MM.1S (cell line): ENCODE results near the gene NOL4L.
"Not testable (repeated sequence)": the region's sequence is repeated elsewhere in the genome, so short reads cannot be mapped to it uniquely, and the experiment has no call there.

Source experiments
- DNase-seq: peaks from one replicate; pipeline ENCODE4 v3.0.0-alpha.2; 2015
- H2AFZ ChIP-seq: fragments of 300-600 bp; sonication (generic); 2 replicates; pipeline ENCODE4 v1.6.0; 2016; ENCODE audit warnings: antibody characterized with exemption, low read length
- H3F3A ChIP-seq: fragments of 300-600 bp; sonication (generic); 2 replicates; pipeline ENCODE4 v1.6.1; 2016; ENCODE audit warnings: mild to moderate bottlenecking, antibody characterized with exemption, low read length, moderate library complexity, mixed read lengths; ENCODE audit not compliant: insufficient read depth
- H3K27ac ChIP-seq: fragments of 300-600 bp; sonication (generic); 2 replicates; pipeline ENCODE4 v1.5.1; 2016; ENCODE audit warnings: mild to moderate bottlenecking, low read length
- H3K27me3 ChIP-seq: fragments of 300-600 bp; sonication (generic); replicated peaks from 2 replicates; pipeline ENCODE4 v1.6.0; 2016; ENCODE audit warnings: low read length; ENCODE audit not compliant: insufficient read depth
- H3K36me3 ChIP-seq: fragments of 300-600 bp; sonication (generic); replicated peaks from 2 replicates; pipeline ENCODE4 v1.6.1; 2016; ENCODE audit warnings: mild to moderate bottlenecking, low read length, mixed read lengths; ENCODE audit not compliant: insufficient read depth
- H3K4me1 ChIP-seq: fragments of 300-600 bp; sonication (generic); 2 replicates; pipeline ENCODE4 v1.6.1; 2016; ENCODE audit warnings: low read length, mixed read lengths
- H3K4me2 ChIP-seq: fragments of 300-600 bp; sonication (generic); 2 replicates; pipeline ENCODE4 v1.6.0; 2016; ENCODE audit warnings: low read depth, low read length
- H3K4me3 ChIP-seq: fragments of 300-600 bp; sonication (generic); 2 replicates; pipeline ENCODE4 v1.5.1; 2016; ENCODE audit warnings: low read length, mixed read lengths
- H3K79me2 ChIP-seq: fragments of 300-600 bp; sonication (generic); 2 replicates; pipeline ENCODE4 v1.6.1; 2016; ENCODE audit warnings: mixed run types, low read length, mixed read lengths
- H3K9ac ChIP-seq: fragments of 300-600 bp; sonication (generic); 2 replicates; pipeline ENCODE4 v1.6.1; 2016; ENCODE audit warnings: low read length, mixed read lengths
- H3K9me2 ChIP-seq: fragments of 300-600 bp; sonication (generic); replicated peaks from 2 replicates; pipeline ENCODE4 v1.6.1; 2016; ENCODE audit warnings: mild to moderate bottlenecking, low read length, mixed read lengths; ENCODE audit not compliant: insufficient read depth
- H3K9me3 ChIP-seq: fragments of 300-600 bp; sonication (generic); replicated peaks from 2 replicates; pipeline ENCODE4 v1.6.1; 2016; ENCODE audit warnings: mild to moderate bottlenecking, low read length, mixed read lengths; ENCODE audit not compliant: insufficient read depth
- H4K20me1 ChIP-seq: fragments of 300-600 bp; sonication (generic); 2 replicates; pipeline ENCODE4 v1.6.1; 2016; ENCODE audit warnings: mild to moderate bottlenecking, low read length, moderate library complexity, mixed read lengths; ENCODE audit not compliant: insufficient read depth
- EZH2 ChIP-seq: fragments of 300-600 bp; sonication (generic); optimal IDR thresholded peaks from 2 replicates; pipeline ENCODE3; 2017; ENCODE audit warnings: low read depth, mild to moderate bottlenecking, antibody characterized with exemption, low read length, mixed read lengths
- EZH2phosphoT487 ChIP-seq: fragments of 300-600 bp; sonication (generic); IDR thresholded peaks from 2 replicates; pipeline ENCODE4 v1.6.1; 2018; ENCODE audit warnings: antibody characterized with exemption, low read length
- TF ChIP-seq, protein P1 (sequence below): fragments of 300-600 bp; sonication (generic); IDR thresholded peaks from 2 replicates; pipeline ENCODE4 v1.5.1; 2016; ENCODE audit warnings: antibody characterized with exemption, low read length, mixed read lengths

The NOL4L gene

DNA sequence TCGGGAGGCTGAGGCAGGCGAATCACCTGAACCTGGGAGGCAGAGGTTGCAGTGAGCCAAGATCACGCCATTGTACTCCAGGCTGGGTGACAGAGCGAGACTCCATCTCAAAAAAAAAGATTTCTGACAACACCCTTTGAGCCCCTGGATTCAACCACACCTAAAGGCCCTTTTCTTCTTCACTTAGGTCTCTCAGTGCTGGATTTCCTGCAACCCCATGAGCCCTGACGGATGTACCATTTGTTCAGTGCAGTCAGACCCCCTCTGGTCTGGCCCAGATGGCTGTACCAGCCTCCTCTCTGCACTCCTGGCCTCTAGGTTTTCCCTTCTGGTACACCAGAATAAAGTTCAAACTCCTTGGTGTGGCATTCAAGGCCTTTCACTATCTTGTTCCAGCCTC, 9.1 kb upstream of the NOL4L start:
- Histone ChIP-seq H3K27me3 (peaks cover 15% of the 10 kb centered on the region), H3K4me3 (no peak overlapping the region), H4K20me1 (no peaks in the 10 kb centered on the region), H3K9me2 (no peaks in the 10 kb centered on the region), H3K27ac (no peak overlapping the region), H2AFZ (no peak overlapping the region), H3K79me2 (no peaks in the 10 kb centered on the region), H3K4me2 (no peak overlapping the region), H3K9ac (no peak overlapping the region), H3F3A (no peaks in the 10 kb centered on the region), H3K4me1 (no peaks in the 10 kb centered on the region), H3K9me3 (no peaks in the 10 kb centered on the region), H3K36me3 (no peaks in the 10 kb centered on the region)
- no peak for DNase-seq
- TF ChIP-seq, protein P1, sequence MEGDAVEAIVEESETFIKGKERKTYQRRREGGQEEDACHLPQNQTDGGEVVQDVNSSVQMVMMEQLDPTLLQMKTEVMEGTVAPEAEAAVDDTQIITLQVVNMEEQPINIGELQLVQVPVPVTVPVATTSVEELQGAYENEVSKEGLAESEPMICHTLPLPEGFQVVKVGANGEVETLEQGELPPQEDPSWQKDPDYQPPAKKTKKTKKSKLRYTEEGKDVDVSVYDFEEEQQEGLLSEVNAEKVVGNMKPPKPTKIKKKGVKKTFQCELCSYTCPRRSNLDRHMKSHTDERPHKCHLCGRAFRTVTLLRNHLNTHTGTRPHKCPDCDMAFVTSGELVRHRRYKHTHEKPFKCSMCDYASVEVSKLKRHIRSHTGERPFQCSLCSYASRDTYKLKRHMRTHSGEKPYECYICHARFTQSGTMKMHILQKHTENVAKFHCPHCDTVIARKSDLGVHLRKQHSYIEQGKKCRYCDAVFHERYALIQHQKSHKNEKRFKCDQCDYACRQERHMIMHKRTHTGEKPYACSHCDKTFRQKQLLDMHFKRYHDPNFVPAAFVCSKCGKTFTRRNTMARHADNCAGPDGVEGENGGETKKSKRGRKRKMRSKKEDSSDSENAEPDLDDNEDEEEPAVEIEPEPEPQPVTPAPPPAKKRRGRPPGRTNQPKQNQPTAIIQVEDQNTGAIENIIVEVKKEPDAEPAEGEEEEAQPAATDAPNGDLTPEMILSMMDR: no peak

DNA sequence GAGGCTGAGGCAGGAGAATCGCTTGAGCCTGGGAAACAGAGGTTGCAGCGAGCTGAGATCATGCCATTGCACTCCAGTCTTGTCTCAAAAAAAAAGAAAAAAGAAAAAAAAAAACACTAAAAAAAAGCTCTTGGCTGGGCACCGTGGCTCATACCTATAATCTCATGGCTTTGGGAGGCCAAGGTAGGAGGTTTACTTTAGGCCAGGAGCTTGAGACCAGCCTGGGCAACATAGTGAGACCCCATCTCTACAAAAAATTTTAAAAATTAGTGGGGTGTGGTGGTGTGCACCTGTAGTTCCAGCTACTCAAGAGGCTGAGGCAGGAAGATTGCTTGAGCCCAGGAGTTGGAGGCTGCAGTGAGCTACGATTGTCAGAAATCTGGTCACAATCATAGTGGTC, 7.5 kb upstream of the NOL4L start:
- H3K9me2 ChIP-seq, H3K4me2 ChIP-seq, H3F3A ChIP-seq, H3K9ac ChIP-seq, H3K36me3 ChIP-seq, H4K20me1 ChIP-seq, H2AFZ ChIP-seq, H3K79me2 ChIP-seq, H3K4me1 ChIP-seq, H3K9me3 ChIP-seq, DNase-seq, H3K27ac ChIP-seq, H3K4me3 ChIP-seq: not testable (repeated sequence)
- H3K27me3 ChIP-seq: peaks cover 25% of the 10 kb centered on the region

DNA sequence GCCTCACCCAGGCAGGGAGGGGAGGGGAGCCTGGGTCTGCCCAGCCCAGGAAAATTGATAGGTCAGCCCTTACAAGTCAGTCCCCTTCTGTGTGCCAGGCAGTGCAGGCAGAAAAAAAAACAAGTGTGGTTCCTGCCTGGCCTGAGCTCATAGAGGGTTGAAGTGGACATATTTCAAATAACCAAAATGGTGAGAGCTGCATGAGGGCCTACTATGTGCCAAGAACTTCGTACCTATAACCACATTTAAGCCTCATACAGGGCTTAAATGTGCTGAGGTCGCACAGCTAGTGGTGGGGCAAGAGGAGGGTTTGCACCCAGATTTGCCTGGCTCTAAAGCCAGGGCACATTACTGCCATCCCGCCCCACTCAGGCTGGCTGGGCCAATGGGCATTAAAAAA, 6.9 kb upstream of the NOL4L start:
- Histone ChIP-seq H3K9me3 (no peaks in the 10 kb centered on the region), H2AFZ (no peak overlapping the region), H3F3A (no peaks in the 10 kb centered on the region), H3K79me2 (no peaks in the 10 kb centered on the region), H3K27ac (no peak overlapping the region), H3K4me3 (no peak overlapping the region), H3K4me1 (no peaks in the 10 kb centered on the region), H3K4me2 (no peak overlapping the region), H3K36me3 (no peaks in the 10 kb centered on the region), H3K9ac (no peak overlapping the region), H3K27me3 (peaks cover 31% of the 10 kb centered on the region), H3K9me2 (no peaks in the 10 kb centered on the region), H4K20me1 (no peaks in the 10 kb centered on the region)
- TF ChIP-seq, protein P1: no peak
- TF ChIP-seq EZH2 (no peak), EZH2phosphoT487 (no peak)
- no peak for DNase-seq

DNA sequence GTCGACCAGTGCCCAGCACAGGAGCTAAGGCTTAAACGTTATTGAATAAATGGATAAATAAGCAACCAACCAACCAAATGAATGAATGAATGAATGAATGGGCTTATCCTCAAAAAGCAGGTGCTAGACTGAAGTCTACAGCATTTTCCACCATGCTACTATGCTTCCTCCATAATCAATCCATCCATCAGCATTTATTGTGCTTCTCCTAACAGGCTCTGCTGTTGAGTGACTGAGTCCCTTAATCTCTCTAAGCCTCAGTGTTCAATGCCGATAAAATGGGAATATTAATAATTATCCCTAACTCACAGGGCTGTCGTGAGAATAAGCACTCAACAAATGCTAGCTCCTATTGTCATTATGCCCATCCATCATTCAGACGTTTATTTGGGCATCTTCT, 4.6 kb upstream of the NOL4L start:
- H3K4me1 ChIP-seq: no peaks in the 10 kb centered on the region
- H3K27ac ChIP-seq: no peak overlapping the region
- H3K27me3 ChIP-seq: peaks cover 47% of the 10 kb centered on the region
- no peaks in the 10 kb centered on the region for H4K20me1 ChIP-seq
- no peaks in the 10 kb centered on the region for H3K9me3 ChIP-seq
- DNase-seq: no peak
- TF ChIP-seq, protein P1: no peak
- no peak for TF ChIP-seq EZH2phosphoT487
- no peak for TF ChIP-seq EZH2
- H2AFZ ChIP-seq: no peak overlapping the region
- H3K9me2 ChIP-seq: no peaks in the 10 kb centered on the region
- no peak overlapping the region for H3K4me3 ChIP-seq
- no peaks in the 10 kb centered on the region for H3F3A ChIP-seq
- no peaks in the 10 kb centered on the region for H3K36me3 ChIP-seq
- no peak overlapping the region for H3K9ac ChIP-seq
- no peaks in the 10 kb centered on the region for H3K79me2 ChIP-seq
- H3K4me2 ChIP-seq: no peak overlapping the region
